Activated CD8-positive, alpha-beta memory T cell treated with anti-CD3 and anti-CD28 coated beads, Interleukin-2, amount 50 U/mL, for 1 hour (primary cell): ENCODE data around the gene EXD3.
"Not testable (repeated sequence)": the region's sequence is repeated elsewhere in the genome, so short reads cannot be mapped to it uniquely, and the experiment has no call there.

Source experiments
- DNase-seq: peaks from one replicate; pipeline ENCODE4 v3.0.0-alpha.2; 2020; ENCODE audit errors: extremely low read depth

EXD3 gene

DNA sequence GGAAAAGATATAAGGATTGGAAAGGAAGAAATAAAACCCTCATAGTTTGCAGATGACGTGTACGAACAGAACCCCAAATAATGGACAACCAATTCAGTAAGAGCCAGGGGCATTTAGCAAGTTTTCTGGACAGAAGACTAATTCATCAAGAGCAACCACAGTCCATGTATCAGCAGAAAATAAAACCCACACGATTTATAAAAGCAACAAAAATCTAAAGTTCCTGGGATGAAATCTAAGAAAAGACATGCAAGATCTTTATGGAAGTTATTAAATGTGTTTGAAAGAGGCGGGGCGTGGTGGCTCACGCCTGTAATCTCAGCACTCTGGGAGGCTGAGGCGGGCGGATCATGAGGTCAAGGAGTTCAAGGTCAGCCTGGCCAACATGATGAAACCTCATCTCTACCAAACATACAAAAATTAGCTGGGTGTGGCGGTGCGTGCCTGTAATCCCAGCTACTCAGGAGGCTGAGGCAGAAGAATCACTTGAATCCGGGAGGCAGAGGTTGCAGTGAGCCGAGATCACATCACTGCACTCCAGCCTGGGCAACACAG, 83.0 kb downstream of the EXD3 start:
- not testable (repeated sequence) for DNase-seq

DNA sequence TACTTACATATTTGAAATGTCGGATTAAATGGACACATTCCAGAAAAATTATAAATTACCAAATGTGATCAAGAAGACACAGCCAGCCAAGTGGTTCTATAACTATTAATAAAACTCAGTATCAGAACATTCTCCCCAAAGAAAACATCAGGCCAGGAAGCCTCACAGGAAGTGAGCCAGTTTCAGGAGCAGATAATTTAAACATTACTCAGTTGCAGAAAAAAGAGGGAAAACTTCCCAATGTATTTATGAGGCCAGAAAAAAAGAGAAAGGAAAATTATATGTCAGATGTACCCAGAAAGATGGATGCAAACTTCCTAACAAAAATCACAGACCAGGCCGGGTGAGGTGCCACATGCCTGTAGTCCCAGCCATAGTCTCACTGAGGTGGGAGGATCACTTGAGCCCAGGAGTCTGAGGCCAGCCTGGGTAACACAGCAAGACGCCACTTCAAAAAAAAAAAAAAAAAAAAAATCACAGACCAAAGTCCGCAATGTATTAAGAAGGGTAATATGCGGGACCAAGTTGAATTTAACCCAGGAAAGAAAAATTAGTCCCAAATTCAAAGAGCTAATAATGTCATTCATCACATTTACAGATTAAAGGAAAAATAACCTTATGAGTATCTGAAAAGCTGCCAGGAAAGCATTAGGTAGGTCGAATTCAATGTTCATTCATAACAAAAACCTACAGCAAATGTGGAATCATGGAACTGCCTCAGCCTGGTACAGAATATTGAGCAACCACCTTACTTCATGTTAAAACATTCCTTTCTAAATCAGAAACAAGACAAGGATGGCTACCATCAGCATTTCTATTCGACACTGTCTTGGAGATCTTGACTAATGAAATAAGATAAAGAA, 83.7 kb downstream of the EXD3 start:
- DNase-seq = no peak

DNA sequence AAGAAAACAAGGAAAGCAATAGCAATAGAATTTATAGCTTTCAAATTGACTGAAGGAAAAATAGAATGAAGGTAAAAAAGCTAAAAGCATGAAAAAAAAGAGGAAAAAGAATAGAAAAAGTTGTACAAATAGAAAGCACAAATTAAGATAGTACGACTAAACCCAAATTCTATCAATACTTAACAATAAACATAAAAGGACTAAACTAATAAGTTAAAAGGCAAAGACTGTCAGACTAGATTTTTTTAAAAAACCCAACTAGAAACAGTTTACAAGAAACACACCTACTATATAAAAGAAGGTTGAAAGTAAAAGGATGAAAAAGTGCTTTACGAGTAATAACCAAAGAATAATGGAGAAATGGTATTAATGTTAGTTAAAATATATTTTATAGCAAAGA, 86.2 kb downstream of the EXD3 start:
- DNase-seq = no peak

DNA sequence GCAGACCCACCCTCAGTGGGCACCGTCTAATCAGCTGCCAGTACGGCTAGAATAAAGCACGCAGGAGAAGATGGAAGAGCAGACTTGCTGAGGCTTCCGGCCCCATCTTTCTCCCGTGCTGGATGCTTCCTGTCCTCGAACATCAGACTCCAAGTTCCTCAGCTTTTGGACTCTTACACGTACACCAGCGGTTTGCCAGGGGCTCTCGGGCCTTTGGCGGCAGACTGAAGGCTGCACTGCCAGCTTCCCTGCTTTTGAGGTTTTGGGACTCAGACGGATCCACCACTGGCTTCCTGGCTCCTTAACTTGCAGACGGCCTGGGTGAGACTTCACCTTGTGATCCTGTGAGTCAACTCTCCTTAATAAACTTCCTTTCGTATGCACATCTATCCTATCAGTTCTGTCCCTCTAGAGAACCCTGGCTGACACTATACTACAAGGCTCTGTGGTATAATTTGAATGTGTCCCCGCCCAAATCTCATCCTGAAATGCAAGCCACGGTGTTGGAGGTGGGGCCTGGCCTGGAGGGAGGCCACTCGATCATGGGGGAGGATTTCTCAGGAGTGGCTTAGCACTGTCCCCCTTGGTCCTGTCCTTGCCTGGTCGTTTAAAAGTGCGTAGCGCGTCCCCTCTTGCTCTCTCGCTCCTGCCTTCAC, 89.8 kb downstream of the EXD3 start:
- no peak for DNase-seq

DNA sequence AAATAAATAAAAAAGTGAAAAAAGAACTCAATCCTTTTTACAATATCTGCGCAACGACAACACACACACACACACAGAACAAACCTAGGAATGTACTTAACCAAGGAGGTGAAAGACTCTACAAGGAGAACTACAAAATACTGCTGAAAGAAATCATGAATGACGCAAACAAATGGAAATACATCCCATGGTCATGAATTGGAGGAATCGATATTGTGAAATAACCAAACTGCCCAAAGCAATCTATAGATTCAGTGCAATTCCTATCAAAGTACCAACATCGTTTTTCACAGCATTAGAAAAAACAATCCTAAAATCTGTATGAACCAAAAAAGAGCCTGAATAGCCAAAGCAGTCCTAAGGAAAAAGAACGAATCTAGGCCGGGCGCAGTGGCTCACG, 91.0 kb downstream of the EXD3 start:
- no peak for DNase-seq

DNA sequence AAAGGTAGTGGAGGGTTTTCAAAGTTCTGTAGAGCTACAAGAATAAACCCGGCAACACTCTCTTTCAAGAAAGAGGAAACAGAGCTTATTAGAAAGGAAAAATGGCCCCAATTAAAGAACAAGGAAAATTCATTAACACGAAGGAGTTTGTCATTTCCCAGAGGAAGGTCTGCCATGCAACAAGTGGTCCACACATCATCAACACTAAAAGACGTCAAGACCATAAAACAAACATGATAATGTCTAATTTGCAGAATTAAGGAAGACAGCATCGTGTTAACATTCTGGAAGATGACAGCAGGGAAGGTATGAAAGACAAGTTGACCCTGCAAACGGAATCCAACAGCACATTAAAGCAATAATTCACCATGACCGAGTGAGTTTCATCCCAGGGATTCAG, 92.3 kb downstream of the EXD3 start:
- DNase-seq = no peak

DNA sequence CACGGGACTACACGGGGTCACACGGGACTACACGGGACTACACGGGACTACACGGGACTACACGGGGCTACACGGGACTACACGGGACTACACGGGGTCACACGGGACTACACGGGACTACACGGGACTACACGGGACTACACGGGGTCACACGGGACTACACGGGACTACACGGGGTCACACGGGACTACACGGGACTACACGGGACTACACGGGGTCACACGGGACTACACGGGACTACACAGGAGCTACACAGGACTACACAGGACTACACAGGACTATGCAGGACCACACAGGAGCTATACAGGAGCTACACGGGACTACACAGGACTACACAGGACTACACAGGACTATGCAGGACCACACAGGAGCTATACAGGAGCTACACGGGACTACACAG, 93.4 kb downstream of the EXD3 start:
- DNase-seq = not testable (repeated sequence)

DNA sequence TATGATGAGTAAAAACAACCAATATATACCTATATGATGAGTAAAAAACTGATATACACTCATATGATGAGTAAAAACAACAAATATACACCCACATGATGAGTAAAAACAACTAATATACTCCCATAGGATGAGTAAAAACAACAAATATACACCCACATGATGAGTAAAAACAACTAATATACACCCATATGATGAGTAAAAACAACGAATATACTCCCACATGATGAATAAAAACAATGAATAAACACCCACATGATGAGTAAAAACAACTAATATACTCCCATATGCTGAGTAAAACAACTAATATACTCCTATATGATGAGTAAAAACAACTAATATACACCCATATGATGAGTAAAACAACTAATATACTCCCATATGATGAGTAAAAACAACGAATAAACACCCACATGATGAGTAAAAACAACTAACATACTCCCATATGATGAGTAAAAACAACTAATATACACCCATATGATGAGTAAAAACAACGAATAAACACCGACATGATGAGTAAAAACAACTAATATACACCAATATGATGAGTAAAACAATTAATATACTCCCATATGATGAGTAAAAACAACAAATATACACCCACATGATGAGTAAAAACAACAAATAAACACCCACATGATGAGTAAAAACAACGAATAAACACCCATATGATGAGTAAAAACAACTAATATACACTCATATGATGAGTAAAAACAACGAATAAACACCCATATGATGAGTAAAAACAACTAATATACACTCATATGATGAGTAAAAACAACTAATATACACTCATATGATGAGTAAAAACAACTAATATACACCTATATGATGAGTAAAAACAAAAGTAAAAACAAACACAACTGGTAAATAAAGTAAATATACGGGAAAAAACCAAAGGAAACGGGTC, 95.1 kb downstream of the EXD3 start:
- DNase-seq = not testable (repeated sequence)

DNA sequence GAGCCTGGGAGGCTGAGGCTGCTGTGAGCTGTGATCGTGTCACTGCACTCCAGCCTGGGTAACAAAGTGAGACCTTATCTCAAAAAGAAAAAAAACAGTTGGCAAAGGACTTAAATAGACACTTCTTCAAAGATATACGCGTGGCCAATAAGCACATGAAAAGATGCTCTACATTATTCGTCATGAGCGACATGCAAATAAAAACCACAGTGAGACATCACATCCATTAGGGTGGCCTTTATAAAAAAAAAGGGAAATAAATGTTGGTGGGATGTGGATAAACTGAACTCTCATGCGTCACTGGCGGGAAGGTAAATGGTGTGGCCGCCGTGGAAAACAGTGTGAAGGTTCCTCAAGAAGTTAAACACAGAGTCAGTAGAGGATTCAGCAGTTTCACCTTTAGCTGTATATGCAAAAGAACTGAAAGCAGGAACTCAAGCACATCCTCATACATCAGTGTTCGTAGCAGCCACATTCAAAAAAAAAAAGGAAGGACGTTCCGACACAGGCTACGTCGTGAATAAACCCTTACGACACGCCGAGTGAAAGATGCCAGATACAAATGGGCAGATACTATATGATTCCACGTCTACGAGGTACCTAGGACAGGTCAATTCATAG, 96.4 kb downstream of the EXD3 start:
- no peak for DNase-seq

DNA sequence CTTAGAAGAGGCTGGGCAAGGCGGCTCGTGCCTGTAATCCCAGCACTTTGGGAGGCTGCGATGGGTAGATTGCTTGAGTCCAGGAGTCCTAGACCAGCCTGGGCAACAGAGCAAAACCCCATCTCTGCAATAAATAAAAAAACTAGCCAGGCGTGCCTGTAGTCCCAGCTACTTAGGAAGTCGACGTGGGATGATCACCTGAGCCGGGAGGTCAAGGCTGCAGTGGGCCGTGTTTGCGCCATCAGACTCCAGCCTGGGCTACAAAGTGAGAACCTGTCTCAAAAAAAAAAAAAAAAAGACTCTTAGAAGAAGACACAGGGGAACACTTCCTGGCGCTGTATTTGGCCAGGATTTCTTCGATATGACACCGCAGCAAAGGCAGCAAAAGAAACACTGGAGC, 97.2 kb downstream of the EXD3 start:
- DNase-seq = no peak

DNA sequence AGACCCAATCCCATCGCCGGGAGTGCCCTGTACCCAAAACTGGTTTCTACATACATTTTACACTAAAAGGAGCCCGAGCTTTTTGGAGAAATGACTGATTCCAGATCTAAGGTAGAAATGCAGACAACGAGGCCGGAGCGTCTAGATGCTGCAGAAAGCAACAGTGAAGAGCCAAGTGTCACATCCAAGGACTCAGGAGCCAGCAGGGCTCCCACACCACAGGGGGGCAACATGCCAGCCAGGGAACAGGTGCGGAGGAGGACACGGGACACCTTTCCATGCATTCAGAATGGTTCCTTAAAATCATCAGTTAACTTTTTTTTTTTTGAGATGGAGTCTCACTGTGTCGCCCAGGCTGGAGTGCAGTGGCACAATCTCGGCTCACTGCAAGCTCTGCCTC, 97.8 kb downstream of the EXD3 start:
- no peak for DNase-seq

DNA sequence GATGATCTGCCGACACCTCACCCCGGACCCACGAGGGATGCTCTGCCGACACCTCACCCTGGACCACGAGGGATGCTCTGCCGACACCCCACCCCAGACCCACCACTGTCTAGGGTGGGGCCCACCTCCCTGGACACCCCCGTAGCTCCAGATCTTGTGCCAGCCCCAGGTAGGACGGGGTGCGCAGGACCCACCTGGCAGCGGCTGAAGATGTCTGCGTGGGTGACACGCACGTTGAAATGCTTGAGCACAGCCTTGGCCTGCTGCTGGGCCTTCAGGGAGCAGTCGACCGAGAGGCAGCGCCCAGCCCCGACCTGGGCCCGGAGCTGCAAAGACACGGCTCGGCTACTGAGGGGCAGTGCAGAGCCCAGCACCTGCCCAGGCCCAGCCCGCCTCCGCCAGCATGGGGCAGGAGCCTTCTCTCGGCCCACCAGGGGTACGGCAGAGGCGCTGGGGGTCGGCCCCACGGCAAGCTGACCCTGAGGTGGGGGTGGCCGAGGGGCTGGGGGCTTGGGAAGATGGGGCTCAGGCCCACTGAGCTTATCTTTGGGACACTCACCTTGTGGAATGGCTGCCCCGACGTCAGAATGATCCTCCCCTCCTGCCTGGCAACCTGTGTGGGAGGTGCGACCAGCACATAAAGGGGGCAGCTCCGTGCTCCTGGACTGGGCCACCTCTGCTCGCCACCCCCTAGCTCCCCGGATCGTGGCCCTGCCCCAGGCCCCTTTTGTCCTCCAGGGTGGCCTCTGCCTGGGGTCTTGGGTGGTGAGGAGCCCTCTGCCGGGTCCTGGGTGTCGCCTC, 99.2 kb downstream of the EXD3 start:
- DNase-seq = no peak

DNA sequence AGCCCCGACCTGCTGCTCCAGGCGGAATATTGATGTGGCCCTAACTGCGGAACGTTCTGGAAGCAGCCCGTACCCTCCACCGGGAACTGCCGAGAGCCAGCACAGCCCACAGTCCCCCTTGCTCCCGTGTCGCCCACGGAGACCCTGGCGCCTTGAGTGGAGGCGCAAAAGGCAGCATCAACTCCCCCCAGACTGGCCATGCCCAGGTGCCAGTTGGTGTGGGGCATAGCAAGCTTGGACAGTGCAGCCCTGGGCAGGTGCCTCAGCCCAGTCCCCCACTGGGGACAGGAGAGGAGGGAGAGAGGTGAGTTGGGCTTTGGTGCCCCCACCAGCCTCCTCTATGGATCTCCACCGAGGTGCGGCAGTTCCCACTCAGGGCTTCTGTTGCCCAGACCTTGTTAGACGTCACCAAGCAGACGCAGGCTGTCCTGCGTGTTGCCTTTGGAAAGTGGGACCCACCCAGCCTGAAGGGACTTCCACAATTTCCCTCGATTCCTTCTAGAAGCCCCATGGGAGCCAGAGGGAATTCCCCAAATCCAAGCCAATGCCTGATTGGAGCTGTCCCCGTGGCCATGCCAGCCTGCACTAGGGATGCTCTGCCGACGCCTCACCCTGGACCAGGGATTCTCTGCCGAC, 101.1 kb downstream of the EXD3 start:
- DNase-seq = no peak

DNA sequence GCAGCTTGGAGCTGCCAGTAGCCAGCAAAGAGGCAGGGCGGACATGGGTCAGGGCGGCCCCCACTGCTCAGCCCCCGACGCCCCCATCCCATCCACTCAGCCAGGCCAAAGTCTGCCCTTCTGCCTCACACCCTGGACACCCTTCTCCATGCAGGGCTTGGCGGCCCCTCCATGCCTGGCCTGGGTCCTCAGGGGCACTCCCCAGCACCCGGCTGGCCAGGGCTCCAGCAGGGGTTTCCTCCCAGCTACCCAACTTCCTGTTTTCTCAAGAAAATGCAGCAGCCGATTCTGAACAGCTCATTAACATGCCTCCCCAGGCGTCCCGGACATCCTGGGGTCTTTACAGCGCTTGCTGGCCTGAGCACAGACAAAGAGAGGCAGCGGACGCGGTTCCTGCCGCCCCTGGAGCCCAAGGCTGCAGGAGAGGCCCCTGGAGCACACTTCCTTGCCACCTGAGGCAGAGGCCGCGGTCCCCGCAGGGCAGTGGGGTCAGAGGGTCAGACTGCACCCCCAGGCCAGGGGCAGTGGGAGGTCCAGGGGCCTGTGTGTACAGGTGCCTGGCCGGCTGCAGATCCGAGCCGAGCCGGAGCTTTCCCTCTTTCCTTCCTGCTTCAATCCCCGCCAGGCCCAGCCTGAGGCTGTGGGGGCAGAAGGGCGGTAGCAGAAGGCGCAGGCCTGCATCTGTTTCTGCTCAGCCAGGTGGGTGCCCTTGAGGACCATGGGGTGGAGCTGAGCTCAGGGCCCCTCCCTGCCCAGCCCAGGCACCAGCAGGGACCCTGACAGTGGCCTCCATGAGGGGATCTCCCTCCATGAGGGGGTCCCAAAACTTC, 102.2 kb downstream of the EXD3 start:
- no peak for DNase-seq

DNA sequence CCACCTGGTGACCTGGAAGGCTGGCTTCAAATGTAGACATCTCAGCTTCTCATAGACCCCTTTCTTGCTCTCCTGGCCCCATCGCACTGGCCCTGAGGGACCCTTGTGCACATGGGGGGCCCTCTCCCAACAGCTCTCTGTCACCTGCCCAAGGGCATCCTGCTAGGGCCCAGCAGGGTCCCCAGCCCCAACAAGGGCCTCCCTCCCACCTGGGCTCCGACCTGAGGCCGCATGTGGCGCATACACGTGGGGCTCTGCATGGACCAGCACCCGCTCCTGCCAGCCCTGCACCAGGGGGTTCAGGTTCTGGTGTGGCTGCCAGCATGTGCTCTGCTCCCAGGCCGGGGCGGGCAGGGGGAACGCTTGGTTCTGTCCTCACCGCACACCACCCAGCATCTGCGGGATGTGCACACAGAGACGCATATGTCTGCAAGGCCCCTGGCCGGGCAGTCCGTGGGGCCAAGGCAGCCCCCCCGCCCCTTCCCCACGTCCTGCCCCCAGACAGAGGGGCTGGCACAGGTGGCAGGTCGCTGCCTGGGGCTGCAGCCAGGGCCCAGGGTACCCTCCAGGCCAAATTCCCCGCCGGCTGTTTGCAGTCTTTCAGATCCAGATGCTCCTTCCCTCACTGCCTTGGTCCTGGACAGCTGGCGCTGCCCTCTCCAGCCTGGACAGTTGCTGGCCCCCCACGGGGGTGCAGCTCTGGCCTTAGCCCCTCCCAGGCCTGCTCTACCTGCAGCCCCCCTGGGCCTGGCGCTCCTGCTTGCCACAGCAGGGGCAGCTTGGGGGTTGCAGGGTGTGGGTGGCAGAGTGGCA, 103.0 kb downstream of the EXD3 start:
- no peak for DNase-seq

DNA sequence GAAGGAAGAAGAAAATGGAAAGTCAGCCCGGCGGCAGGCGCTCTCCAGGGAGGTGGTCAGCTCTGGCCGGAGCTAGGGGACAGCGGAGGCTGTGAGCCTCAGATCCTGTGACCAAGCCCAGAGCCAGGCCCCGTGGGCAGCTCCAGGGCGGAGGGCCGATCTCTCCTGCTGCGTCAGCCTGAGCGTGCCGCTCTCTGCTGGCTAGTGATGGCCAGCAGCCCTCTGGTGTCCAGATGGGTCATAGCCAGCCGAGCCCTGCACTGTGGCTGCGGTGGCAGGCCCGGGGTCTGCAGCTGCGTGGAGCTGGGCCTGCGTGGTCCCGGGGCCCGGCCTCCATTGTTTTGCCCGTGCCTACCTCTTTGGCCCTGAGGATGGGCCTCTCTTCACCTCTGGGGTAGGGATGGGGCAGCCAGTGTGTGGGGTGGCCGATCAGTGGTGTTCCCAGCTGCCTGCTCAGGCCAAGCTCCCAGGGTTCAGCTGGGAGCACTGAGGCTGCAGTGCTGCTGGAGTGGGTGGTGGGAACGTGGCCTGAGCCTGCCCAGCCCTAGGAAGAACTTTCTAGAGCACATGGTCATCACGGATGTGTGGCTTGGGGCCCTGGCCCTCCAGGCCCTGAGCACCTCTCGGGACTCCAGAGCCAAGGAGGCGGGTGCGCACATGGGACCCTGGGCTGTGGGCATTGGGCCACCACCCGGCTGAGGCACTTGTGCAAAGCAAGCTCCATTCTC, 103.8 kb downstream of the EXD3 start:
- DNase-seq = no peak

DNA sequence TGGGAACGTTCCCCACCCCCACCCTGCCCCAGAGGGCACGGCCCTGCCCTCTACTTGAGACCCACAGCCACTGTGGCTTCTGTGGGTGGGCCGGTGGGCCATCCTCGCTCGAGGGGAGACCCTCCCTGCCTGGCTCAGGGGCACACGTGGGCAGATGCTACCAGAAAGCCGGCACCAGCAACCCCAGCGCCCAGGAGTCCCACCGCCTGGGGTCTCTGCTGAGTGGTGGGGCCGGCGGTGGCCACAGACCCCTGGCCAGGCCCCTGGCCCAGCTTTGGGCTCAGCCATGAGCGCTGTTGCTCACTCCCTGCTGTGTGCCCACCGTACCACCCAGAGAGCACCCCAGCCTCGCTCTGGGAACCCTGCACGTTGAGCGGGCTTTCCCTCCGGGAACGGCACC, 104.4 kb downstream of the EXD3 start:
- DNase-seq = no peak
